ENCODE data around the gene CLECL1.

The CLECL1 gene

DNA sequence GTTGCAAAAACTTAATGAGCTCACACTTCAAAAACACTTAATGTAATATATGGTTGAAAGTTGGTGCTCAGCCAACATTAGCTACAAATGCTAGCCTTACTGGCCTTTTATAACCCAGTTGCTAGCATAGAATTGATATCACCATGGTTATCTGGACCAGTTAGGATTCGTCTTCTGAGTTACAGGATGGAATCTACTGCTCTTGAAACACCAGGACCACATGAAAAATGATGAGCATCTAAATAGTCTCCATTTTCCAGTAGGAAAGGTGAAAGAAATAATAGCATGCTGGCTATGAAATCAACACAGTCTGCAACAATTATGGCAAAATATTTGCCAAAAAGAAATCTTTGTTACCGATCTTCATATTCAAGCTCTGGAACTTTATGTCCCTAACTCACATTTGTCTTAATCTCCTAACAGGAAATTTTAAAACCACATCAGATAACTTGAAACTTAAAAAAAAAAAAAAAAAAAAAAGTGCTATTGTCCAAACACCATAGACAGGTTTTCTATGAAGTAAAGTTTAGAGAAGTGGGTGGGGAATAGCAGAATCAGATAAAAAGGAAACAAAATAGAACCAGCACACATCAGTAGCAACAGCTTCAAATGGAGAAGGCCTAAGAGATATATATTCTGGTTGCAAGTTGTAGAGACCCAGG lies 40.5 kb upstream of the CLECL1 start:
- H3K27ac ChIP-seq (ENCODE audit: low read length) = no peak overlapping the region
- no peak overlapping the region for H3K9ac ChIP-seq (ENCODE audit: low read length)
- H3K4me2 ChIP-seq (ENCODE audit: low read length) = no peak overlapping the region
- H3K9me3 ChIP-seq (ENCODE audit: insufficient read depth, low read length) = no peaks in the 10 kb centered on the region
- TF ChIP-seq EZH2phosphoT487 (IDR thresholded peaks at IDR 0.05; ENCODE audit: low read depth) (no peak), CTCF (IDR thresholded peaks at IDR 0.05; ENCODE audit: low read depth, low read length) (no peak)
- no peaks in the 10 kb centered on the region for H3K79me2 ChIP-seq (ENCODE audit: low read length)
- H3K4me1 ChIP-seq (ENCODE audit: low read length) = peaks cover 19% of the 10 kb centered on the region
- no peaks in the 10 kb centered on the region for H4K20me1 ChIP-seq (ENCODE audit: insufficient read depth, low read length)
- H3K27me3 ChIP-seq (ENCODE audit: low read depth, low read length) = no peaks in the 10 kb centered on the region
- no peak overlapping the region for H3K4me3 ChIP-seq (ENCODE audit: low read length)
- H2AFZ ChIP-seq (ENCODE audit: low read depth, low read length) = no peak overlapping the region
- H3K36me3 ChIP-seq (replicated peaks; ENCODE audit: low read depth, low read length) = no peaks in the 10 kb centered on the region

DNA sequence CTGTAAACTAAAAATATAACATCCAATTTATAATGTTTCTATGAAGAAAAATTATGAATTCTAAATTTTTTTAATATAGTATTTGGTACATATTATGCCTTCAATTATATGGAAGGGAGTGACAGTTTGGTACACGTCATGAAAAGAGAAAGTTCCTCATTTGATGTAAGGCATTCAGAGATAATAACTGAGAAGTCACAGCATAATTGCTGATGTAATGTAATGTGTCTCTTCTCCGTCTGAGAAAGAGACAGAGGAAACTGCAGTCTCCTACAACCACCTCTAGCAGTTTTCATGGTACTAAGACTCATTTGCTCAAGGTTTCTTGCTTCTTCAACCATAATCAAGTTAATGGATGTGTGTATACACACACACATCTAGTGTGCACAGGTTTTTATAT lies 30.1 kb upstream of the CLECL1 start:
- Histone ChIP-seq H3K79me2 (ENCODE audit: low read length) (peaks cover 14% of the 10 kb centered on the region), H3K4me3 (ENCODE audit: low read length) (no peak overlapping the region), H3K4me1 (ENCODE audit: low read length) (peaks cover 74% of the 10 kb centered on the region), H3K27me3 (ENCODE audit: low read depth, low read length) (no peaks in the 10 kb centered on the region), H3K27ac (ENCODE audit: low read length) (no peak overlapping the region), H3K9me3 (ENCODE audit: insufficient read depth, low read length) (no peaks in the 10 kb centered on the region), H2AFZ (ENCODE audit: low read depth, low read length) (no peak overlapping the region), H4K20me1 (ENCODE audit: insufficient read depth, low read length) (no peaks in the 10 kb centered on the region), H3K4me2 (ENCODE audit: low read length) (no peak overlapping the region), H3K9ac (ENCODE audit: low read length) (no peak overlapping the region), H3K36me3 (replicated peaks; ENCODE audit: low read depth, low read length) (no peaks in the 10 kb centered on the region)
- no peak for TF ChIP-seq CTCF (IDR thresholded peaks at IDR 0.05; ENCODE audit: low read depth, low read length)
- no peak for TF ChIP-seq EZH2phosphoT487 (IDR thresholded peaks at IDR 0.05; ENCODE audit: low read depth)

DNA sequence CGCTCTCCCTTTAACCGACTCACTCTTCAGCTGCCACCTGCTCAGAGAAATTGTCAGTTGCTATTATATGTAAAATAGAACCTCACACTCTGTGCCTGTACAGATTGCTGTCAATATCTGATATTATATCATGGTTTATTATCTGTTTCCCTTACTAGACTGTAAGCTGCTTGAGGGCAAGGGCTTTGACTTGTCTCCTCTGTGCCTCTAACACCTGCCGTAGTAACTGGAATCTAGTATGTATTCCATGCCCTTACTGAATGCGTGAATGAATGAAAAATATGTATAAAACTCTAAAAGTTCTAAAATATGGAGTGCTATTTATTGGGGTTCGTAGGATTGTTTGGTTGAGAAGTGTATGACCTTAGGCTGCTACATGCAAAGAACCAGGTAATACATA lies 29.5 kb upstream of the CLECL1 start:
- no peaks in the 10 kb centered on the region for H3K9me3 ChIP-seq (ENCODE audit: insufficient read depth, low read length)
- no peak overlapping the region for H3K4me2 ChIP-seq (ENCODE audit: low read length)
- no peaks in the 10 kb centered on the region for H4K20me1 ChIP-seq (ENCODE audit: insufficient read depth, low read length)
- no peak overlapping the region for H3K27ac ChIP-seq (ENCODE audit: low read length)
- no peak overlapping the region for H2AFZ ChIP-seq (ENCODE audit: low read depth, low read length)
- no peaks in the 10 kb centered on the region for H3K36me3 ChIP-seq (replicated peaks; ENCODE audit: low read depth, low read length)
- H3K27me3 ChIP-seq (ENCODE audit: low read depth, low read length) = no peaks in the 10 kb centered on the region
- no peak overlapping the region for H3K9ac ChIP-seq (ENCODE audit: low read length)
- peaks cover 15% of the 10 kb centered on the region for H3K79me2 ChIP-seq (ENCODE audit: low read length)
- peaks cover 78% of the 10 kb centered on the region for H3K4me1 ChIP-seq (ENCODE audit: low read length)
- no peak for TF ChIP-seq CTCF (IDR thresholded peaks at IDR 0.05; ENCODE audit: low read depth, low read length)
- no peak for TF ChIP-seq EZH2phosphoT487 (IDR thresholded peaks at IDR 0.05; ENCODE audit: low read depth)
- H3K4me3 ChIP-seq (ENCODE audit: low read length) = no peak overlapping the region

- H3K9ac ChIP-seq (ENCODE audit: low read length) = peak overlapping the region; percentile 52
- peaks cover 15% of the 10 kb centered on the region for H3K79me2 ChIP-seq (ENCODE audit: low read length)
- H3K36me3 ChIP-seq (replicated peaks; ENCODE audit: low read depth, low read length) = no peaks in the 10 kb centered on the region
- H2AFZ ChIP-seq (ENCODE audit: low read depth, low read length) = 0 out of 2 replicates have a peak overlapping the region, but pooled peaks have one; percentile 29
- H3K27me3 ChIP-seq (ENCODE audit: low read depth, low read length) = no peaks in the 10 kb centered on the region
- peaks cover 74% of the 10 kb centered on the region for H3K4me1 ChIP-seq (ENCODE audit: low read length)
- H3K4me2 ChIP-seq (ENCODE audit: low read length) = peak overlapping the region; percentile 93
- no peaks in the 10 kb centered on the region for H4K20me1 ChIP-seq (ENCODE audit: insufficient read depth, low read length)
- no peaks in the 10 kb centered on the region for H3K9me3 ChIP-seq (ENCODE audit: insufficient read depth, low read length)
- H3K27ac ChIP-seq (ENCODE audit: low read length) = peak overlapping the region; percentile 46
- TF ChIP-seq EZH2phosphoT487 (IDR thresholded peaks at IDR 0.05; ENCODE audit: low read depth) (no peak), CTCF (IDR thresholded peaks at IDR 0.05; ENCODE audit: low read depth, low read length) (no peak)
- H3K4me3 ChIP-seq (ENCODE audit: low read length) = peak overlapping the region; percentile 79
Observed at GRCh38 chr12:9761419-9761781, 28.5 kb upstream of the CLECL1 start.

All from OCI-LY3 (cell line).